Loucy (cell line): ENCODE data around the gene RECQL5.

ENCODE experiments used
- EZH2phosphoT487 ChIP-seq: fragments of 200-600 bp; IDR thresholded peaks from 2 replicates; pipeline ENCODE4 v1.6.1; 2018; ENCODE audit warnings: antibody characterized with exemption, mild to moderate bottlenecking, moderate library complexity, borderline replicate concordance
- TF ChIP-seq, protein P1 (sequence below): fragments of 200-600 bp; sonication (generic); conservative IDR thresholded peaks from 2 replicates; pipeline ENCODE4 v1.5.1; 2014; ENCODE audit warnings: mild to moderate bottlenecking, antibody characterized with exemption, low read length

DNA sequence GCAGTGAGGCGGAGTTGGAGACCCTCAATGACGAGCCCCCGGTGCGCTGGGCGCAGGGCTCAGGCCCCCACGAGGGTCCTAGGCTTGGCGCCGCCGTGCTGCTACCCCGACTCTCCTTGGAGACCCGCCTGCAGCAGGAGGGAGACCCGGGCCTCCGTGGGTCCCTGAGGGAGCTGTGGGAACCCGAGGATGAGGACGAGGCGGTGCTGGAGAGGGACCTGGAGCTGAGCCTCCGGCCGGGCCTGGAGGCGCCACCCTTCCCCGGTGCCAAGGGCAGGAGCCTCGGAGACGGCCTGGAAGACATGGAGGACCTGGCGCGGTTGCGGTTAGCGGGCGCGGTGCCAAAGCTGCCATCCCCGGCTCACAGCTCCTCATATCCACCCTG is 77.0 kb downstream of the RECQL5 start:
- TF ChIP-seq, protein P1, sequence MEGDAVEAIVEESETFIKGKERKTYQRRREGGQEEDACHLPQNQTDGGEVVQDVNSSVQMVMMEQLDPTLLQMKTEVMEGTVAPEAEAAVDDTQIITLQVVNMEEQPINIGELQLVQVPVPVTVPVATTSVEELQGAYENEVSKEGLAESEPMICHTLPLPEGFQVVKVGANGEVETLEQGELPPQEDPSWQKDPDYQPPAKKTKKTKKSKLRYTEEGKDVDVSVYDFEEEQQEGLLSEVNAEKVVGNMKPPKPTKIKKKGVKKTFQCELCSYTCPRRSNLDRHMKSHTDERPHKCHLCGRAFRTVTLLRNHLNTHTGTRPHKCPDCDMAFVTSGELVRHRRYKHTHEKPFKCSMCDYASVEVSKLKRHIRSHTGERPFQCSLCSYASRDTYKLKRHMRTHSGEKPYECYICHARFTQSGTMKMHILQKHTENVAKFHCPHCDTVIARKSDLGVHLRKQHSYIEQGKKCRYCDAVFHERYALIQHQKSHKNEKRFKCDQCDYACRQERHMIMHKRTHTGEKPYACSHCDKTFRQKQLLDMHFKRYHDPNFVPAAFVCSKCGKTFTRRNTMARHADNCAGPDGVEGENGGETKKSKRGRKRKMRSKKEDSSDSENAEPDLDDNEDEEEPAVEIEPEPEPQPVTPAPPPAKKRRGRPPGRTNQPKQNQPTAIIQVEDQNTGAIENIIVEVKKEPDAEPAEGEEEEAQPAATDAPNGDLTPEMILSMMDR, result no peak
- no peak for TF ChIP-seq EZH2phosphoT487
